GM21825 (cell line): ENCODE results near the gene KRT84.

Experiments used
- ATAC-seq: cut with Tn5 transposase; IDR thresholded peaks from one replicate; pipeline ENCODE4 v1.9.1; 2021; ENCODE audit warnings: mild to moderate bottlenecking, moderate library complexity; ENCODE audit not compliant: unreplicated experiment

The KRT84 gene

DNA sequence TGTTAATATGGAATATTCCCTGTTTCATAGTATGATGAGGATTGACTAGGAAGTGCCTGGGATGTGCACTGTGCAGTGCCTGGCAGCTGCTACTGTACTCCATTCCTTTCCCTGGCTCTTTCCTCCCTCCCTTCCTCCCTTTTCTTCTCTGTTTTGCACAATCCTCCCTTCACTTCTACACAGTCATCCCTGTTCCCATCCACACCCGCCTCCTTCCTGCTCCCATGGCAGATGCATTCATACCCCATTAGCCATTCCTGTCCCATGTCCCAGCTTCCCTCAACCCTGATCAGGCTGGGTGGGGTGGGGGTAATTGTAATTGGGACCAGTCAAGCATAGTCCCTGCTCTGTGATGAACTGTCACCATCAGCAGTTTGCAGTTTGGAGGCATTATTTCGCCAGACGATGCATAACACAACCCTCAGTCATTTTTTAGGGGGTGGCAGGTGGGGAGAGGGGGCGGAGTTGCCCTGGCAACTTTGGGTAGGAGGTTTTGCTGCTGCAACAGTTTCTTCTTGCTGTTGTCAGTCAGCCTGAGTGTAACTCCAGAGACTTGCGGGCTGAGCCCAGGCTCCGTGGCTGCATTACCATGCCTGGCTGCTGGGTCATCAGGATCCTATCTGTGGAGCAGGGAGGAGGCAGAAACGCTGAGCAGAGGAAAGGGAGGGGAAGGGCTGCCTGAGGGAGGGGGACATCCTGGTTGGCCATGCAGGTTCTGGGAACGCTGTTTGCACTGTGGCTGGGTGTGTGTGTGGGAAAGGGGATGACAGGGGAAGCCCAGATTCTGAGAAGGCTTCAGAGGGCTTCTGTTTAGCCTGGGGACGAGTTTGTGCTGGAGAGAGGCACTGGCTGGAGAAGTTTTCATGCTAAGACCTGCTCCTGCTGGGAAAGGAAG lies 4.1 kb upstream of the KRT84 start:
- no peak for ATAC-seq

DNA sequence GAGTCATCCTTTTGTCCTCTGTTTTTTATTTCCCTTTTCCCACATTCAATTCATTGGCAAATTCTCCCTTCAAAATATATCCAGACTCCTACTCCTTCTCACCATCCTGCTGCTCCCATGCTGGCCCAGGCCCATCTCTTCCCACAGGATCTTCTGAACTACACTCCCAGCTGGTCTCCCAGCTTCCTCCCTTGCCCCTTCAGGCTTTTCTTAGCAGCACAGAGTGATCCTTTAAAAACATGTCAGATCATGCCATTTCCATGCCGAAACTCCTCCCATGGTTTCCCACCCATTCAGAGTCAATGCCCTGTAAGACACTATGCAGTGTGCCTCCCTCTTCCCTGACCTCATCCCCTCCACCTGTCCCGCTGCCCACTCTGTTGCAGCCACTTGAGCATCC lies 2.4 kb upstream of the KRT84 start:
- no peak for ATAC-seq

- ATAC-seq, result no peak
Measured at GRCh38 chr12:52383331-52383730, 2.1 kb downstream of the KRT84 start.

- no peak for ATAC-seq
Measured at GRCh38 chr12:52382854-52383253, 2.6 kb downstream of the KRT84 start.

GRCh38 chr12:52381206-52381605 lies 4.2 kb downstream of the KRT84 start:
- ATAC-seq, result no peak

- ATAC-seq, result no peak
Measured at GRCh38 chr12:52380271-52380694, 5.2 kb downstream of the KRT84 start.

DNA sequence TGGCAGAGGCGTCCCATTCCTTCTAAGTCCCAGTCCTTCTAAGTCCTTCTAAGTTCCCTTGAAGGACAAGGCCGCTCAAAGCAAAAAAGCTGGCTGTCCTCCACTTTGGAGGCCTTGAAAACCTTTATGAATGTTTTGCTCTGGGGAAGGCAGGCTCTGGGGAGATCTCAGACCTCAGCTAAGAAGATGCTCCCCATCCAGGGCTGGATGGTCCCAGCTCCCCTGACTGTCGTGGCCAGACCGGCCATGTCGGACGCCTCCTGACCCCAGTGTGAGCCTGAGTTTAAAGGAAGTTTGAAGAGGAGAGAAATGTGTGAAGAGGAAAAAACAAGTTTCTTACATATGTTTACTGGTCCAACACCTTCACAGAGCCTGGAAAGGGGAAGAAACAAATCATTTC lies 5.9 kb downstream of the KRT84 start:
- ATAC-seq, result no peak

GRCh38 chr12:52378091-52378490 lies 7.4 kb downstream of the KRT84 start:
- no peak for ATAC-seq

GRCh38 chr12:52377266-52377665 lies 8.2 kb downstream of the KRT84 start:
- ATAC-seq, result no peak

DNA sequence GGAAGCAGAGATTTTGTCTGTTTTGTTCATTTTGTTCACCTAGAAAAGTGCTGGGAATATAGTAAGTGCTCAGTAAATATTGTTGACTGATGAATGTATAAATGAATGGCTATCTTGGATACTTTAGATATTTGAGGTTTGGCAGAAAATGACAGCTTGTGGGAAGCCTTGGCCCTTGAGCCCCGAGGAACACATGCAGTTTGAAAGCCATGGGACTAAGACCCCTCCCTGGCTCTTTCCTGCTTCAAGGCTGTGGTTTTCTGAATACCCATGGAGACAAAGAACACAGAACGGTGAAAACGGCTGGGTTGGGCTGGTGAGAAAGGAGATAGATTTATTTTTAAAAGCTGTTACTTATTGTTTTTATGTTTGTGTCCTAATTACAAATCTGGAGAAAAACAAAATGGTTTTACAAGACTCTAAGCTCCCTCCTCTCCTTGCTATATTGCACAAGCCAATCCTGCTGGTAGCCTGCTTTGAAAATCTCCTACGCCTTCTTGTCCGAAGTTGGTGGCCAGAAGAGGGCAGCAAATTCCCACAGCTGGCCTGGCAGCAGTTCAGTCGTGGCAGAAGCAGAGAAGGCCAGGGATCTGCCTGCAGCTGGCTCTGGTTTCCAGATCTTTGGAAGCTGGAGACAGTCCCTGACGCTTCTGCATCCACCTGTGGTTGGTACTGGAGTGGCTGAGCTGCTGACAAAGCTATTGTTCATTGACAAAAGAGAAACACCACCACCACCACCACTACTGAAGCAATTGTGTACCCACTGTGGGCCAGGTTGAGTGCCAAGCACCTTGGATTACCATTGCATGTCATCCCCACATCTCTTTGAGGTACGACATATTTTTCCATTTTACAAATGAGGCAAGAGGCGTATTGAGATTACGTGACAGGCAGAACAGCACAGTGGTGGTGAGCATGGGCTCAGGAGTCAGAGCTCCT lies 13.0 kb downstream of the KRT84 start:
- ATAC-seq, result no peak

GRCh38 chr12:52371716-52372115 lies 13.7 kb downstream of the KRT84 start:
- ATAC-seq, result no peak

- ATAC-seq, result no peak
Measured at GRCh38 chr12:52370926-52371608, 14.4 kb downstream of the KRT84 start.

DNA sequence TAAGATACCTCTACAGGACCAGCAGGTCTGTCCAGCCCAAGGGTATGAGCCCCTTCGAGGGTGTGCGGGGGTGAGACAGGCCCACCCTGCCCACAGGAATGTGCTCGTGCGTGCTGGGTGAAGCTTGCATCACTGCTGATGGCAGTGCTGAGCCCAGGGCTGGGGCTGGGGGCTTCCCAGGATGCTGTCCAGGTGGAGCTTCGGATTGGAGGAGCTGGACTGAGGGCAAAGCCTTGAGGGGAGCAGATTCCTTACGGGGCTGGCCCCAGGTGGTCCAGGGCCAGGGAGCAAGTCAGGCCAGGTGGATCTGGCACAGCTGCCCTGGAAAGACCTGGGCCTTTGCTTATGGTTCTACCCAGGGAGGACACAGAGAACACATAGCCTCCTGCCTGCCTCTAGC lies 15.6 kb downstream of the KRT84 start:
- ATAC-seq, result no peak

DNA sequence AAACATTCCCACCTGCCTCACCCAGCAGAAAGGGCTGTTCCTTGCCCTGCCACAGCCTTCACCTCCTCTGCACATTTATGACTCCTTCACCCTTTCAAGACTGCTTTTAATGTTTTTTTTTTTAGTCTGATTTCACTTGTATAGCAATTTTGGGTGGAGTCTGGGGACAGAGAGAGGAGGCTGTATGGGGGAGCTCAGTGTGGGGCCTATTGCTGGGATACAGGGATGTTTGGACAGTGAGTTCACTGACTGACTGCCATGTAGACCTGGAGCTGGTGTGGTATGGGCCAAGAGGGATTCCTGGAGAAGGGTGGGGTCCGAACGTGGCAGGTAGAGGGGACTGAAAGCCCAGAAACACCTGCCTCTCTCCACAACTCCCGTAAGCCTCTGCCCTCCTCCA lies 16.2 kb downstream of the KRT84 start:
- no peak for ATAC-seq

DNA sequence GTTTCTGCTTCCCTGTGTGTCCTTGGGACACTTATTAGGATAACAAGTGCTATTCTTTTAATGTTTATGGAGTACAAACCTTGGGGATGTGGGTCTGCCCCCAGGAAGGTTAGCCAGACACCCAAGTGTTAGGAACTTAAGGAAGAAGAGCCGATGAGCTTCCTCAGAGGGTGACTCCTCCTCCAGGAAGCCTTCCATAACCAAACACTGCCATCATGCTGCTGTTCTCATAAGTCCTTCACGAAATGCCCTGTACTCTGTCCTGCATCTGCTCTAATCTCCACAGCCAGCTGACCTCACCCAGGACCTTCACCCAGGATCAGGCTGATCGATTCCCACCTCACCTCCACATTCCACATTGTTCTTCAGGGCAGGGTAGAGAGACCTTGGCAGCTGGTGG lies 16.9 kb downstream of the KRT84 start:
- ATAC-seq, result no peak

DNA sequence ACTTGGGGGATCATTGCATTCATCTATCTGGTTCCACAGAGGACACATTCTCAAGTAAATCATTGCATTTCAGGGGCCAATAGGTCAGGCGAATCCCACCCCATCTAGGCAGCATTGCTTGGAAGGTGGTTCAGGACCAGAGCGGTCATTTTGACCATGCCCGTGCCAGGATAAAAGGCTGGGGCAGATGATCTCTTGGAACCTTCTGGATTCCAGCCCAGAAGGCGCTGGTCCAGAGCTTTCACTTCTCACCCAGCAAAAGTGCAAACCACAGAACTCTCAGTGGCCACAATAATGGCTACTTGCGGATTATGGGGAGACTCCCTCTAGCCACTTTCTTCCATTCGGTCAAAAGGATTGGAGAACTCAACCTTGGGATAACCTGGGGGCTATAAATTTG lies 17.6 kb downstream of the KRT84 start:
- ATAC-seq, result no peak

- ATAC-seq, result no peak
Measured at GRCh38 chr12:52366738-52367485, 18.5 kb downstream of the KRT84 start, which contains the start of gene KRT85. Gene KRT85 (minus strand): TSS chr12:52367481. CDS start chr12:52367405, 76 bp downstream.

DNA sequence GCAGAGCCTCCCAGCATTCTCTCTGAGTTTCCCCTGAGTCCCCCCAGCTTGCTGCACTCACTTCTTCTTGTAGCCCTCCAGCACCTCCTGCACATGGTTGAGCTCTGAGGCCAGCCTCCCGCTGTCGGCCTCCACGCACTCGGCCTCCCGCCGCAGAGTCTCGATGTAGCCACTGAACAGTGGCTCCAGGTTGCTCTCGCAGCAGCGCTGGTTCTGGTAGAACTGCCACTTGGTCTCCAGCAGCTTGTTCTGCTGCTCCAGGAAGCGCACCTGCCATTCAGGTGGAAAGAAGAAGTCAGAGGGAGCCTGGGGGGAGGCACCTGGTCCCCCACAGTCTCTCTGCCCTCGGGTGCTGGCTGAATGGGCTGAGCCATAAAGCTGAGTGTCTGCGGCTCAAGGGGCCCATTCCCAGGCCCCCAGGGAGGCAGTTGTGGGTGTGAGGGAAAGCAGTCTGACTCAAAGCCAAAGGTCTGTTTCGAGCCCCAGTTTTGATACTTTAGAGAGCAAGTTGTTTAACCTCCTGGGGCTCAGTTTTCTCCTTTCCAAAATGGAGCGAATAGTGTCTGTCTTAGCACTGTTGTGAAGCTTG lies 20.5 kb downstream of the KRT84 start:
- ATAC-seq, result no peak

DNA sequence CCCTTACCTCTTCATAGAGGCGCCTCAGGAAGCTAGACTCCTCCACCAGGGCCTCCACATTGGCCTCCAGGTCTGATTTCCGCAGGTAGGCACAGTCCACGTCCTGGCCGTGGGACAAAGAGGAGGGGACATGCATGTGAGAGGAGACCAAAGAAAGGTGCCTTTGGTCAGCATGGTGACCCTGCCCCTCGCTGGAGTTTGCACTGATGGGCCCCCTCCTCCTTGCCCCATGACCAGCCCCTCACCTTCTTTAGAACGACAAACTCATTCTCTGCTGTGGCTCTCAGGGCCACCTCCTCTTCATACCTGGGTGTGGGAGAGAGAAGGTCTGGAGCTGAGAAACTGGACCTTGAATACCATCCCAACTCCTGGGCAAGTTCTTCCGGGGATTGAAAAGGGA lies 21.4 kb downstream of the KRT84 start:
- no peak for ATAC-seq

GRCh38 chr12:52363111-52363679 lies 22.3 kb downstream of the KRT84 start:
- no peak for ATAC-seq
